Endodermal cell (in vitro differentiated cells): ENCODE results near the gene RAB3B. TPM values are rescaled to one million over a fixed set of nuclear protein-coding genes. Genes with fewer than 3 reads are reported as not detected.

ENCODE experiments used
- DNase-seq: peaks from one replicate; pipeline ENCODE4 v3.0.0-alpha.2; 2017
- H3K27ac ChIP-seq: 2 replicates; pipeline ENCODE4 v1.5.1; 2013; ENCODE audit warnings: mild to moderate bottlenecking, low read depth, low read length, moderate library complexity
- H3K27me3 ChIP-seq: 2 replicates; pipeline ENCODE4 v1.6.1; 2013; ENCODE audit warnings: mild to moderate bottlenecking, low read length, moderate library complexity; ENCODE audit not compliant: insufficient read depth, control insufficient read depth, poor library complexity, severe bottlenecking
- H3K36me3 ChIP-seq: 2 replicates; pipeline ENCODE4 v1.7.0; 2013; ENCODE audit warnings: mild to moderate bottlenecking, low read length, moderate library complexity; ENCODE audit not compliant: control insufficient read depth, insufficient read depth
- H3K4me1 ChIP-seq: one replicate; pipeline ENCODE4 v1.7.0; 2013; ENCODE audit warnings: low read length; ENCODE audit not compliant: control insufficient read depth, insufficient read depth
- H3K4me3 ChIP-seq: 2 replicates; pipeline ENCODE4 v1.5.1; 2013; ENCODE audit warnings: mild to moderate bottlenecking, low read length, moderate library complexity
- H3K9ac ChIP-seq: 2 replicates; pipeline ENCODE4 v1.6.1; 2013; ENCODE audit warnings: mild to moderate bottlenecking, low read length, moderate library complexity; ENCODE audit not compliant: poor library complexity, severe bottlenecking; ENCODE audit errors: extremely low read depth
- H3K9me3 ChIP-seq: 2 replicates; pipeline ENCODE4 v1.6.1; 2013; ENCODE audit warnings: mild to moderate bottlenecking, low read length, moderate library complexity; ENCODE audit not compliant: control insufficient read depth
- H3K27ac Mint-ChIP-seq: 2 replicates; pipeline ENCODE4 v1.8.0; 2020; ENCODE audit warnings: mixed read lengths
- H3K27me3 Mint-ChIP-seq: 2 replicates; pipeline ENCODE4 v1.8.0; 2021; ENCODE audit warnings: mild to moderate bottlenecking, mixed read lengths; ENCODE audit not compliant: insufficient read depth
- H3K36me3 Mint-ChIP-seq: 2 replicates; pipeline ENCODE4 v1.8.0; 2020; ENCODE audit warnings: low read depth, mixed read lengths
- H3K4me1 Mint-ChIP-seq: 2 replicates; pipeline ENCODE4 v1.8.0; 2020; ENCODE audit warnings: mixed read lengths
- H3K4me3 Mint-ChIP-seq: 2 replicates; pipeline ENCODE4 v1.8.0; 2020; ENCODE audit warnings: mild to moderate bottlenecking, moderate library complexity, mixed read lengths
- H3K9me3 Mint-ChIP-seq: 2 replicates; pipeline ENCODE4 v1.8.0; 2020; ENCODE audit warnings: mild to moderate bottlenecking, mixed read lengths
- WGBS, 2 experiments: methylation state at CpG; one replicate each; pipeline versions ENCODE4 v1.1.5 to v1.1.7; 2013; ENCODE audit warnings: missing lambda C conversion rate in 2 of 2, mixed read lengths in 1 of 2; ENCODE audit not compliant: insufficient coverage in 1 of 2, insufficient read length in 1 of 2; 5-methylcytosine and 5-hydroxymethylcytosine counted together
- total RNA-seq, 2 donors: library from RNA; stranded (reverse); fragmentation: NEBNext Ultra II Directional in 1 of 2; extraction: Animal tissue kit (Norgen Biotek cat#: 25700) in 1 of 2; gene quantifications; 2 replicates in 1 of 2; 3 replicates in 1 of 2; pipeline ENCODE4 v1.2.1, GENCODE V29; 2021
- TF ChIP-seq, protein P1 (sequence below): fragments of 200-600 bp; sonication (generic); conservative IDR thresholded peaks from 2 replicates; pipeline ENCODE4 v1.5.0; 2021; ENCODE audit warnings: antibody characterized with exemption, mild to moderate bottlenecking

The RAB3B gene
- total RNA-seq, 2 donors from 2014 or later = 58.1 to 66.0 TPM

DNA sequence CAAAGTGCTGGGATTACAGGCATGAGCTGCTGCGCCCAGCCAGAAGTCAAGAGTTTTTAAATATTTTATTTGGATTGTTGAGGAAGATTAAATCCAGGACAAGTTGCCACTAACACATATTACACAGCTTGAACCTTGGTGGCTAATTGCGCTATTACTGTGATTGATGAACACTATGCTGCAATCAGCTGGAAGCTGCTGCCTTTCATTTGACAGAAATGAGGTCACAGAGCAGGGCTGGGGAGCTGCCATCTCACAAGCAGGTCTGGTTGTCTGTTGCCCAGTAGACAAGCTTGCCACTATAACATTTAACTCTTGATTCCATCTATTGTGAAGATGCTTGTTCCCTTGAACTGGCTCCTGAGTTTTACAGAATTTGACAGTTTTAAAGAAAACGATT, 74.5 kb downstream of the RAB3B start:
- Mint-ChIP-seq H3K36me3 (peaks cover 63% of the 10 kb centered on the region), H3K9me3 (no peaks in the 10 kb centered on the region), H3K27ac (no peak overlapping the region), H3K4me1 (peaks cover 17% of the 10 kb centered on the region), H3K27me3 (no peaks in the 10 kb centered on the region), H3K4me3 (no peak overlapping the region)
- no peaks in the 10 kb centered on the region for H3K9me3 ChIP-seq
- H3K4me3 ChIP-seq = no peak overlapping the region
- H3K27me3 ChIP-seq = no peaks in the 10 kb centered on the region
- TF ChIP-seq, protein P1, sequence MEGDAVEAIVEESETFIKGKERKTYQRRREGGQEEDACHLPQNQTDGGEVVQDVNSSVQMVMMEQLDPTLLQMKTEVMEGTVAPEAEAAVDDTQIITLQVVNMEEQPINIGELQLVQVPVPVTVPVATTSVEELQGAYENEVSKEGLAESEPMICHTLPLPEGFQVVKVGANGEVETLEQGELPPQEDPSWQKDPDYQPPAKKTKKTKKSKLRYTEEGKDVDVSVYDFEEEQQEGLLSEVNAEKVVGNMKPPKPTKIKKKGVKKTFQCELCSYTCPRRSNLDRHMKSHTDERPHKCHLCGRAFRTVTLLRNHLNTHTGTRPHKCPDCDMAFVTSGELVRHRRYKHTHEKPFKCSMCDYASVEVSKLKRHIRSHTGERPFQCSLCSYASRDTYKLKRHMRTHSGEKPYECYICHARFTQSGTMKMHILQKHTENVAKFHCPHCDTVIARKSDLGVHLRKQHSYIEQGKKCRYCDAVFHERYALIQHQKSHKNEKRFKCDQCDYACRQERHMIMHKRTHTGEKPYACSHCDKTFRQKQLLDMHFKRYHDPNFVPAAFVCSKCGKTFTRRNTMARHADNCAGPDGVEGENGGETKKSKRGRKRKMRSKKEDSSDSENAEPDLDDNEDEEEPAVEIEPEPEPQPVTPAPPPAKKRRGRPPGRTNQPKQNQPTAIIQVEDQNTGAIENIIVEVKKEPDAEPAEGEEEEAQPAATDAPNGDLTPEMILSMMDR = no peak
- WGBS, 2 experiments = 92 to 94% methylated on average over 2 to 3 of the region's 3 CpGs
- peaks cover 4% of the 10 kb centered on the region for H3K4me1 ChIP-seq
- no peak for DNase-seq
- no peak overlapping the region for H3K27ac ChIP-seq
- H3K9ac ChIP-seq = no peak overlapping the region
- peaks cover 54% of the 10 kb centered on the region for H3K36me3 ChIP-seq

DNA sequence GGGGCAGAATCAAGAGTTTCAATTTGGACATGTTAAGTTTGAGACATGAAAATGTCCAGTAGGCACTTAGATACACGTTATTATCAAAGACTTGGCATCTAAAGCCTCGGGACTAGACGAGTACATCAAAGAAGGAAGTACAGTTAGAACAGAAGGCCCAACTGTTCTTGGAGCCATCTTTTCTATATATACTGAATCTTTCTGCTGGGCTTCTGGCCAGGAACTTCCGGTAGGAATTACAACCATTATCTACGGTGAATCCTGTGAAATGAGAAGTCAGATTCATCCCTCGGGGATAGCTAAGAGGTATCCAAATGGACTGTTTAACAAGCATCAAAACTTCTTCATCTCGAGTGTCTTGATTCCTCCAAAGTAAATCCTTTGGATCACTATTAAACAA, 77.6 kb downstream of the RAB3B start:
- Mint-ChIP-seq H3K36me3 (peaks cover 58% of the 10 kb centered on the region), H3K27ac (no peak overlapping the region), H3K4me1 (peaks cover 18% of the 10 kb centered on the region), H3K9me3 (no peaks in the 10 kb centered on the region), H3K4me3 (no peak overlapping the region), H3K27me3 (no peaks in the 10 kb centered on the region)
- TF ChIP-seq, protein P1 = no peak
- Histone ChIP-seq H3K4me1 (no peaks in the 10 kb centered on the region), H3K27ac (no peak overlapping the region), H3K27me3 (no peaks in the 10 kb centered on the region), H3K4me3 (no peak overlapping the region), H3K9me3 (no peaks in the 10 kb centered on the region), H3K9ac (no peak overlapping the region), H3K36me3 (peaks cover 35% of the 10 kb centered on the region)
- no peak for DNase-seq
- WGBS, 2 experiments = 94 to 99% methylated on average over 7 of the region's 7 CpGs

GRCh38 chr1:51910221-51911000, 80.1 kb downstream of the RAB3B start:
- Histone ChIP-seq H3K36me3 (peaks cover 15% of the 10 kb centered on the region), H3K9ac (no peak overlapping the region), H3K4me3 (no peak overlapping the region), H3K4me1 (no peaks in the 10 kb centered on the region), H3K27ac (no peak overlapping the region), H3K9me3 (no peaks in the 10 kb centered on the region), H3K27me3 (no peaks in the 10 kb centered on the region)
- H3K36me3 Mint-ChIP-seq = peaks cover 46% of the 10 kb centered on the region
- H3K27ac Mint-ChIP-seq = no peak overlapping the region
- WGBS, 2 experiments = 92% methylated on average over 3 to 4 of the region's 4 CpGs
- H3K9me3 Mint-ChIP-seq = peaks cover 12% of the 10 kb centered on the region
- DNase-seq = no peak
- H3K4me1 Mint-ChIP-seq = peaks cover 18% of the 10 kb centered on the region
- H3K27me3 Mint-ChIP-seq = no peaks in the 10 kb centered on the region
- no peak overlapping the region for H3K4me3 Mint-ChIP-seq
- TF ChIP-seq, protein P1 = no peak
